ENCODE results near the gene SEC23A.
"Not testable (repeated sequence)": the region's sequence is repeated elsewhere in the genome, so short reads cannot be mapped to it uniquely, and the experiment has no call there.

SEC23A gene

DNA sequence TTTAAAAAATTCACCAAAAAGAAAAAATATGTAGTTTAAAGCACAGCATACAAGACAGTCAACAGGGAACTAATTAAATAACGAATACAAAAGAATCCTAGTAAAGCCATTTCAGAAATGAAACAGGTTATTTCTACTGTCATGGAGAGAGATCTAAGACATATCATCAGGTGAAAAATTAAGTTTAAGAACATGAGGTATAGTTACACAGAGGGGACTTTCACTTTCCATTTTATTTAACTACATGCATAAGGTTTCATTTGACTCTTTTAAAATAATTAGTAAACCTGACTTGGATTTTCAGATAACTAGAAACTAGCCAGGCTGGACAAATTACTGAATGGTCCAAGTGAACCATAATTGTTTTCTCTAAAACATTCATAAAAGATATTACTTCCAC lies 11.3 kb downstream of the SEC23A start:
- no peak for DNase-seq (ENCODE audit: low spot score)

DNA sequence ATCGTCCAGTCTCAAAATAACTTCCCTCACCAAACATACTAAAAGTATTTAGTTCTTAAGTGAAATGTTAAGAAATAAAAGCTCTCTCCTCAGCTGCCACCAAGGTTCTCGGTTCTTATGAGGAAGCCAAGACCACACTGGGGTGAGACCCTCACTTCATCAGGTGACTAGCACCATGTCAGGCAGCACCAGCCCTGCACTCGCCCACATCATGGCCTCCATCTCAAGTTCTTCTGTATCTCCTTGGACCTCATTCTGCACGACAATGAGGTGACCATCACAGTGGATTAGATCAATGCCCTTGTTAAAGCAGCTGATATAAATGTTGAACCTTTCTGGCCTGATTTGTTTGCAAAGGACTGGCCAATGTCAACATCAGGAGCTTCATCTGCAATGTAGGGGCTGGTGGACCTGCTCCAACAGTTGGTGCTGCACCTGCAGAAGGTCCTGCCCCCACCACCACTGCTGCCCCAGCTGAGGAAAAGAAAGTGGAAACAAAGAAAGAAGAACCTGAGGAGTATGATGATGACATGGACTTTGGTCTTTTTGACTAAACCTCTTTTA lies 12.4 kb downstream of the SEC23A start:
- DNase-seq (ENCODE audit: low spot score), result no peak

DNA sequence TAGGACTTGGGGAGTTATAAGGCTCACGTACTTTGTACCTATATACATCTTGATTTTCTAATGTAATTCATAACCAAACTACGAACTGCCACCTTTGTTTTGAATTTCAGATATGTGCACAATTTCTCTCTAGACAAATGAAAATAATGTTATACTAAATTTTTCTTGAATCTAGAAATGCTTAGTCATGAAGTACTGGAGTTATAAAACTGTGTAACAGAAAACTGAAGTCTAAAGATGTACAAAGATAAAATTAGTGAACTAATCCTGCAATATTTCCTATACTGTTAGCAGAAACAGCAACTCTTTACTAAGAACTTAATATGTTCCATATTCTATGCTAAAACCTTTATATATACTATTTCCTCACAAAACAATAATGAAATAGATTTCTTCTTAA lies 15.5 kb downstream of the SEC23A start:
- no peak for DNase-seq (ENCODE audit: low spot score)

DNA sequence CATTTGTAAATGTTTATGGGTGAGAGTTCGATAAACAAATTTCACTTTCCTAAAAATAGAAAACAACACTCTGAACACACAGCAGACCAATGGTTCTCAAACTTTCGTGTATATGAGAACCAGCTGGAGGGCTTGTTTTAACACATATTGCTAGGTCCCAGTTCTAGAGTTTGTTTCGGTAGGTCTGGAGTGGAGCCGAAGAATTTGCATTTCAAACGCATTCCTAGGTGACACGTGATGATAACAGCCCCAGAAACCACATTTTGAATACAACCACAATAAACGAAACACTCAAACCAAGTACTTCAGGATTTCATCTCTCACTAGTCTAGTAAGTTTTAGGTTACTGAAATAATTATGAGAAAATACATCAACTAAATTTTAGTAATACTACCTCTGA lies 17.1 kb downstream of the SEC23A start:
- no peak for DNase-seq (ENCODE audit: low spot score)

DNA sequence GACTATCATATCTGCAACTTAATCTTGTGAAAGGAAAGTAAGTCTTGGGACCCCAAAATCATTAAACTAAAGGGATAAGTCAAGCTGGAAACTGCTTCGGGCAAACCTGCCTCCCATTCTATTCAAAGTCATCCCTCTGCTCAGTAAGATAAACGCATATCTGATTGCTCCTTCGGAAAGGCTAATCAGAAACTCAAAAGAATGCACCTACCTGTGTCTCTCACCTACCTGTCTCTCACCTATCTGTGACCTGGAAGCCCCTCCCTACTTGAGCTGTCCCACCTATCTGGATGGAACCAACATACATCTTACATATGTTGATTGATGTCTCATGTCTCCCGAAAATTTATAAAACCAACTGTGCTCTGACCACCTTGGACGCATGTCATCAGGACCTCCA lies 19.9 kb downstream of the SEC23A start:
- no peak for DNase-seq (ENCODE audit: low spot score)

DNA sequence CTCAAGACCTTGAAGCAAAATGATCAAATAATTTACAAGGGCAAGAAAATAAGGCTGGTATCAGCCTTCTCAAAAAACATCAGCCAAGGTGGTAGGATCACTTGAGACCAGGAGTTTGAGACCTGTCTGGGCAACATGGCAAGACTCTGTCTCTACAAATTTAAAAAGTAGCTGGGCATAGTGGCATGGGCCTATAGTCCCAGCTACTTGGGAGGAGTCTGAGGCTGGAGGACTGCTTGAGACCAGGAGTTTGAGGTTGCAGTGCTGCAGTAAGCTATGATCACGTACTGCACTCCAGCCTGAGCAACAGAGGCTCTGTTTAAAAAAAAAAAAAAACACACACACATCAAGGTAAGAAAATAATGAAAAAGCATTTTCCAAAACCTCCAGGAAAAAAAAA lies 22.1 kb downstream of the SEC23A start:
- no peak for DNase-seq (ENCODE audit: low spot score)

DNA sequence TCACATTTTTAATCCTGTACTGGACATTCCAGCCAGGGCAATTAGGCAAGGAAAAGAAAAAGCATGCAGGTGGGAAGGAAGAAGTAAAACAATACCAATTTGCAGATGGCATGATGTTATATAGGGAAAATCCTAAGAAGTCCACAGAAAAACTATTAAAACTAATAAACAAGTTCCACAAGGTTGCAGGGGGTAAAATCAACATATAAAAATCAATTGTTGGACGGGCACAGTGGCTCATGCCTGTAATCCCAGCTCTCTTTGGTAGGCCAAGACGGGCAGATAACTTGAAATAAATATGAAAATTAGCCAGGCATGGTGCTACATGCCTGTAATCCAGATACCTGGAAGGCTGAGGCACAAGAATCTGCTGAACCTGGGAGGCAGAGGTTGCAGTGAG lies 31.9 kb downstream of the SEC23A start:
- DNase-seq (ENCODE audit: low spot score), result no peak

DNA sequence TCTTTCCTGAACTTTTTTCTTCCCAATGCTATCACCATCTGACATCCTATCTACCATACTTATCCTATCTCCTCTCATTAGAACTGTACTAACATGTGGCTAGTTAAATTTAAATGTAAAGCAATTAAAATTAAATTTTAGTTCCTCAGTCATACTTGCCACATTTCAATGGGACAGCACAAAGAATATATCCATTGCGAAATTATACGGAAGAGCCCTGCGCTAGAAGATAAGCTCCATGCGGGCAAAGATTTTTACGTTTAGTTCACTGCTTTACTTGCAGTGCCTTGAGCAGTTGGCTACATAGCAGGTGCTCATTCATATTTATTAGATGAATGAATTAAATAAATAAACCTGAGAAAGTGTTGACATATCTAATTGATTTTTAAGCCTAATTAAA lies 33.1 kb downstream of the SEC23A start:
- DNase-seq (ENCODE audit: low spot score), result no peak

DNA sequence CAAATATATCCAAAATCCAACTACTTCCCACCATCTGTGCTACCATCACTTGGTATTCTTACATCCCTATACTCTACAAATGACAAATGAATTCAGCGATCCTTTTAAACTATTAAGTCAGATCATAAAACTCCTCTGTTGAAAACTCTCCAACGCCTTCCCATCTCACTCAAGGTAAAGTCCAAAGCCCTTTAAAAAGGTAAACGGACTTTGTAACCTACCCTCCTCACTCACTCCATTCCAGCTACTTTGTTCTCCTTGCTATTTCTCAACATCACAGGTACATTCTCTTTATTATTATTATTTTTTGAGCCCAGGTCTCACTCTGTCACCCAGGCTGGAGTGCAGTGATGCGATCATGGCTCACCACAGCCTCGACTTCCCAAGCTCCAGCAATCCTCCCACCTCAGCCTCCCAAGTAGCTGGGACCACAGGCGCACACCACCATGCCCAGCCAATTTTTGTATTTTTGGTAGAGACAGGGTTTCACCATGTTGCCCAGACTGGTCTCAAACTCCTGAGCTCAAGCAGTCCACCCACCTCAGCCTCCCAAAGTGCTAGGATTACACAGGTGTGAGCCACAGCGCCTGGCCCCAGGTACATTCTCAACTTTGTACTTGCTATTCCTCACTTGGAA lies 33.7 kb downstream of the SEC23A start:
- not testable (repeated sequence) for DNase-seq (ENCODE audit: low spot score)

DNA sequence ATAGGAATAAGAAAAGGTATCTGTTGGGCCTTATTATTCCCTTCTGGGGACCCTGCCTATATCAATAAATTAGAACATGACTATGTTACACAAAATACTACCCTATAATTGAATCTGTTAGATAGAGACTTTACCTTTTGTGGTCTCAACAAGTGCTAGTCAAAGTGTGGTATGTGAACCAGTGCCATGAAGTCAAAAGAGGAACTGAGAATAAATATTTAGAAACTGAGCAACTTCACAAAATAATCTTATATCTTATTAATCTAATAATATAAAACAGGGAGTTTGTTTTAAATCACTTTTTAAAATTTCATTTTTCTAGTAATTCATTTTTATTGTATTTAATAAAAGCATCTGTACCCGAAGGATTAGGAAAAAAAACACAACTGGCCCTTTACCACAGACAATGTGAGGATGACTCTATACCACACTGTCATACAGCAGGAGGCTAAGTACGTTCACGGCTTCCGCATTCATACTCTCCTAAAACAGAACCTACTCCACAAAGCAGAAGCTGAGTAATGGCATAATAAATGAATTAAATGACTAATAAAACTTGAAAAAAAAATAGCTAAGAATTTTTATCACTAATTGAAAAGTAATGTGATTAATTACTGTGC lies 42.1 kb downstream of the SEC23A start:
- no peak for DNase-seq (ENCODE audit: low spot score)

DNA sequence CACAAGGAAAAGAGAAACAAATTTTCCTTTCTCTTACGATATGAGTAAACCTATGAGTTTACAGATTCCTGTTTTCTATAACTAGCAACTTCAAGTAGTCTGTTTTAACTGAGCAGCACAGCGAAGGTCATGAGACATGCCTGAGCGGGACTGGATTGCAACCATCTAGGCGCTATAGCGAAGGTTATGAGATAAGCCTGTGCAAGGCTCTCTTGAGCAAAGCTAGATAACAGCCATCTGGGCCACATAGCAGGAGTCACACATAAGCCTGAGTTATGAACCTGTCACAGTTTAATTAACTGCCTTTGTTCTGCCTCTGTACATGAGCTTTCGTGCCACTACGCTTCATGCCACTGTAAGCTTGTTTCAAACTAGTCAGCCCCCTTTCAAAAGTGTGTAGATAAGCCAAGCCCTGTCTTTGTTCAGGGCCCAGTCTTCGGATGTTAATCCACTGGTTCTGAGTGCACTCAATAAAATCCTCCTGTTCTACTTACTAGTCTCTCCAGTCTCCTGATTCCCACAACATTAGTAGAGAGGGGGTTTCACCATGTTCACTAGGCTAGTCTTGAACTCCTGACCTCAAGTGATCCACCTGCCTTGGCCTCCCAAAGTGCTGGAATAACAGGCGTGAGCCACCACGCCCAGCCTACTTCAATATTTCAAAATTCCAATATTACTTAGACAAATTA lies 47.1 kb downstream of the SEC23A start:
- no peak for DNase-seq (ENCODE audit: low spot score)

DNA sequence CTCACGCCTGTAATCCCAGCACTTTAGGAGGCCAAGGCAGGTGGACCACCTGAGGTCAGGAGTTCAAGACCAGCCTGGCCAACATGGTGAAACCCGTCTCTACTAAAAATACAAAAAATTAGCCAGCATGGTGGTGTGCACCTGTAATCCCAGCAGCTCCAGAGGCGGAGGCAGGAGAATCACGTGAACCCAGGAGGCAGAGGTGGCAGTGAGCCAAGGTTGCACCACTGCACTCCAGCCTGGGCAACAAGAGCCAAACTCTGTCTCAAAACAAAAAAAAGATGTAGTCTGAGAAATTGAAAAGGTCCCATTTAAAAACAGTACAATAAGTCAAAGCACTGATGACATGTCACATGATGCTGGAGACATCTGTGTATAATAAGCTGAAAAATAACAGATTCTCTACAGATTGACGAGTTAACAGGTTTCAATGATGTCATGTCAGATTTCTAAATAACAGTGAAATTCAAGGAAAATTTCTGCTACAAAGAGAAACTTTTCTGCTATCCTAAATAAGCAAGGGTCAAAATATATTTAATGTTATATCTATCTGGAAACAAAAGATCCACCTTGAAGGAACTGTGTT lies 50.1 kb downstream of the SEC23A start:
- not testable (repeated sequence) for DNase-seq (ENCODE audit: low spot score)

DNA sequence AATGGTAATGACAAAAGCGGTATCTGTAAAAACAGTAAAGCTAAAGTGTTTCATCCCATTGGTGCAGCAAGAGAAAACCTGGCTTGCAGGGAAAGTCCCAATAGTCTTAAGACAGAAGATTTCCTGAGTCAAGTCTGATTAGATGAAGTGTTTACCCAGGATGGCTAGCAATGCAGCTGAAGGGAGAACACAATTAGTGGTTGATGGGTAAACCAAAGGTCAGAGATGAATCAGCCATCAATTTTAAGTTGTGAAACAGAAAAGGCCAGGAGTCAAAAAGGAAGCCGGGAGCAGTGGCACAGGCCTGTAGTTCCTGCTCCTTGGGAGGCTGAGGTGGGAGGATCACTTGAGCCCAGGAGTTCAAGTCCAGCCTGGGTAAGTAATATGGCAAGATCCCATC lies 52.6 kb downstream of the SEC23A start:
- no peak for DNase-seq (ENCODE audit: low spot score)

DNA sequence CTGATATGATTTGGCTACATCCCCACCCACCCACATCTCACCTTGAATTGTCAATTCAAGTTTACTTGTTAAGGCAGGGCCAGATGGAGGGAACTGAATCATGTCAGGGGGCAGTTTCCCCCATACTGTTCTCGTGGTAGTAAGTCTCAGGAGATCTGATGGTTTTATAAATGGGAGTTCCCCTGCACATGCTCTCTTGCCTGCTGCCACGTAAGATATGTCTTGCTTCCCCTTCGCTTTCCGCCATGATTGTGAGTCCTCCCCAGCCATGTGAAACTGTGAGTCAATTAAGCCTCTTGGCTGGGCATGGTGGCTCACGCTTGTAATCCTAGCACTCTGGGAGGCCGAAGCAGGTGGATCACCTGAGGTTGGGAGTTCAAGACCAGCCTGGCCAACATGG lies 57.1 kb downstream of the SEC23A start:
- DNase-seq (ENCODE audit: low spot score), result not testable (repeated sequence)

DNA sequence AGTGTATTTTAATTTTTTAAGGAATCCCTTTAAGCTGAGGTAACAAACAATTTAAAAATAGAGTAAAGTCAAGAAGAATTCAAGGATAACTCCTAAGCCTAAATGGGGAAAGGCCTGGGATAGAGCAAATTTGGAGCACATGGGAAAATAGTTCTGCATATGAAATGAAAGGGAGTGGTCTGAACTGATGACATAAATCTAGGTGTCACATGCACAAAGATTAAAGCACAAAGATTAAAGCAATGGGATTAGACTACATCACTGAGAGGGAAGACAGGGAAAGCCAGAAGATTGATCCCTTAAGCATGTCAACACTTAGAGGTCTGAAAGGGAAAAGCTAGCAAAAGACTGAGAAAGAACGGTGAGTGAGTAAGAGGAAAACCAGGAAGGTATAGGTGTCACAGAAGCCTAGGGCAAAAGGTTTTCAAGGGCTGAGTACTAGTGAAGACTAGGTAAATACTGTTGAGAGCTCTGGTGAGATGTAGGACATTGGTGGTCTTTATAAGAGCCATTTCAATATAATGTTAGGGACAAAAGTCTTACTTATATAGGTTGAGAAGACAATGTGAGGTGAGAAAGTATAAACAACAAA lies 59.6 kb downstream of the SEC23A start:
- DNase-seq (ENCODE audit: low spot score), result no peak

DNA sequence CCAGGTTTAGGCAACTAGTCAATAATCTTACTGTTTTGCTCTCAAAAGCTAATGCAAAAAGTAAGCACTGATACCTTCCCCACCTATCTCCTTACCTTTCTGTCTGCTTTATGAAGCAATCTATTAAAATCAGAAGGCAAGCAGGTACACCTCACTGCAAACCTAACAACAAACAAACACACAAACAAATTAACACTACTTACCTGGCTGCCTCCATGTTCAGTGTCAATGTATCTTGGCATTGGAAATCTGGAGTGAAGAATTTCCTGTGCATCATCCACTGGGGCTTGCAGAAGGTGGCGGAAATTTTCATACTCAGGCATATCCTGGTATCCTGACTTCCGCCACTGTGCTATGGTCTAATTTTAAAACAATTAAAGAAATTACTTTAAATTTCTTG lies 62.5 kb downstream of the SEC23A start:
- no peak for DNase-seq (ENCODE audit: low spot score)

DNA sequence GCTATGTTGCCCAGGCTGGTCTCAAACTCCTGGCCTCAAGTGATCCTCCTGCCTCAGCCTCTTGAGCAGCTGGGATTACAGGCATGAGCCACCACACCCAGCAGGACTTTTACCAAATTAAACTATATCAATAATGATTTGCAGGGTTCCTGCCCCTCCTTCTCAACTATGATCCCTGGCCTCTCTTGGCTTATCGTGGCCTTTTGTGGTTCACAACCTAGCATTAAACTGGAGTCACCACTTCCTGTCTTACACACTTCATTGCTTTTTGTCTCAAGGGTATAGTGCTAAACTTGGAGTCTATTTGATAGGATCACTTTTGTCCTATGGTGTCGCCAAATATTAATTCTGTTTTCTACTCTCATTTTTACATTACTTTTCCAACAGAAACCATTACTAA lies 64.5 kb downstream of the SEC23A start:
- DNase-seq (ENCODE audit: low spot score), result no peak

DNA sequence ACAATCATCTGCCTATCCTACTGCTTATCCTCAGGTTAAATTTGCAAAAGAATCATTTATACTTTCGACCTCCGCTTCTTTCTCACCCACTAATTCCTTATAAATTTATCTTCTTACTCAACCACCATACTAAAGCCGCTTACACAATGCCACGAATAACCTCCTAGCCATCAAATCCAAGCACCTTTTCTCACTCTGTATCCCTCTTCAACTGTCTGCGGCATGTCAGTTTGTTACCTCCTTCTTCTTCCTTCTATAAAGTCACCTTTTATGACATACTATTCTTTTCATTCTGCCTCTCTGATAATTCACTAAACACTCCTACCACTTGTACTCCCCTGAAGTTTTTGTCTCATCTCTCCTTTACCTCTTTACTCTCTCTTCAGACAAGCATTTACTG lies 66.3 kb downstream of the SEC23A start:
- DNase-seq (ENCODE audit: low spot score), result no peak

DNA sequence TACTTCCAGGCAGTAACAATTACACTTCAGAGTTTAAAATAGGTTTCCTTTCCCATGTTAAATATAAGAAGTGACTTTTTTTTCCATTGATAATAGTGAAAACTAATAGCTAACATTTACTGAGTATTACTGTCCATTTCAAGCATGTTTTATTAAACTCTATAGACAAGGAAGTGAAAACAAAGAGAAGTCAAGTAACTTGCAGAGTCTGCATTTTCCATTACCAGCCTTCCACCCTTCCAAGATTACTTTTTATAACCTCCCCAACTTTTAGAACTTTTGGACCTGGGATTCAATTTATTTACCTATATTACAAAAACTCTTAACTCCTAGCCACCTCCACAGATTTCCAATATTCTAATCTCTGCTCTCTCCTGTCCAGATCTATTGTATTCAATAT lies 67.7 kb downstream of the SEC23A start:
- no peak for DNase-seq (ENCODE audit: low spot score)

DNA sequence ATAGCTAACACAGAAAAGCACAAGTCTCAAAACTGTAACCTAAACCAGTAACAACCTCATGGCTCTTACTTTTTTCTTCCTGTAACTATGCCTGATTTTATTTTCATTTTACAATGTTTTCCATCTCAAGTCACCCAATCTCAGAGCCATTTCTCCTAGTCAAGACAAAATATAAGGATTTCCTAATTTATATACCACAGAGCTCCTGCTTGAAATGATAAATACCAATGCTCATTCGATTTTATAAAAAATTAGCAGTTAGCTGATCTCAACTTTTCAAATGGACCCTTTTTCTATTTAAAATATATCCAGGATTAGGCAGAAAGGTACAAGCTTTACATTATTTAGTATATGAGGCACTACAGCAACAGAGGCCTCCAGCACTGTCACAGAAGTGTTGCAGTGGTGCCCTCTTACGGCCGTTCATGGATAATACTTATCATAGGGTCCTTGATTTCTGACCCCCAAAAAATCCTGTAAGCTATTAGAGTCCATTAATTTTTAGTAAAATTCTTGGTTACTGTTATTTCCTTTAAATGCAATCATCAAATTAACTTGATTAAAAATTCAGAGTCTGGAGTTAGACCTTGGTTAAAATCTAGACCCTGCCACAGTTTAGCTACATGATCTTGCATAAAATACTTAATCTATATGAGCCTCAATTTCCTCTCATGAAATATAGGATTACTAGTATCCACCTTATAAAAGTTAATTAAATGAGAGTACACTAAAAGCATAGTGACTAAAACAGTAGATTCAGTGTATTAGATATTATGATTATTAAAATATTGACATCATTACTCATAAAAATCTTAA lies 68.3 kb downstream of the SEC23A start:
- DNase-seq (ENCODE audit: low spot score), result no peak

DNA sequence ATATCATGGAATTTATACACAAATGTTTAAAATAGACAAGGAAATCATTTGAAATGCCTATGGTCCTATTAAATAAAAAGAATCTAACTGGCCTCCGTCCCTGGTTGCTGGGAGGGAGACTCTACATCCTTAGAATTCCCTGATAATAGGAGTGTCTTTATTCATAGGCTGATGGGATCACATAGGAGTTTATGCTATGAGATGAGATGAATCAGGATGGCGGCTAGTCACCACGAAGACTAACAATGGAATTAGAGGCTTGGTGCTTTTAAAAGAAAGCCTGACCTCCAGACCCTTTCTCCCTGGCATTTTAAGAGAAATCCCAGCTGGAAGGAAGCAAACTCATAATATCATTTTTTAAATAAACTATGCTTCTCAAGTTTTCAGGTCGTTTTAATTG lies 69.7 kb downstream of the SEC23A start:
- no peak for DNase-seq (ENCODE audit: low spot score)

DNA sequence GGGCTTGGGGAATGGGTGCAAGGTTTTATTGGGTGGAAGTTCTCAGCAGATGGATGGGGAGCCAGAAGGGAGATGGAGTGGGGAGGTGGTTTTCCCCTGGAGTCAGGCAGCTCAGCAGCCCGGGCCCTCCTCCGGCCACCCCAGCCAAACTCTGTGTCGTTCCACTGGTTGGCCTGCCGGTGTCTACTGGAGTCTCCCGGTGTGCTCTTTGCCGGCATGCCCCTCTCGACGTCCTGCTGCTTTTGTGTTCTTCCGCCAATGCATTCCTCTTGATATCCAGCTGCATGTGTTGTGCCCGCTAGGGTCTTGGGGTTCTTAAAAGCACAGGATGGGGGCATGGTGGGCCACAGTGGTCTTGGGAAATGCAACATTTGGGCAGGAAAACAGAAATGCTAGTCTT lies 72.8 kb downstream of the SEC23A start:
- DNase-seq (ENCODE audit: low spot score), result no peak
